Spleen (tissue), 11 donors: ENCODE measurements around the gene SMIM27. TPM values are rescaled to one million over a fixed set of nuclear protein-coding genes. Genes with fewer than 3 reads are reported as not detected.
A peak's percentile ranks its signal among the peaks of the same experiment; 100 is the strongest.

ENCODE experiments used
- DNase-seq: peaks from one replicate; pipeline ENCODE4 v3.0.0-alpha.2; 2020
- H3K27ac ChIP-seq, 8 donors: fragments of 200-600 bp; sonication (generic) in 7 of 8; 1 replicate in 4 of 8; 2 replicates in 4 of 8; pipeline versions ENCODE4 v1.5.0 to v1.8.0; 2016 to 2021; ENCODE audit warnings: inconsistent platforms in 4 of 8, mild to moderate bottlenecking in 4 of 8, moderate library complexity in 1 of 8
- H3K27me3 ChIP-seq, 7 donors: fragments of 200-600 bp; sonication (generic) in 6 of 7; replicated peaks in 1 of 7; 1 replicate in 4 of 7; 2 replicates in 3 of 7; pipeline versions ENCODE4 v1.5.0 to v1.8.0; 2016 to 2021; ENCODE audit warnings: inconsistent platforms in 3 of 7, mild to moderate bottlenecking in 1 of 7
- H3K36me3 ChIP-seq, 6 donors: fragments of 200-600 bp; sonication (generic) in 5 of 6; 1 replicate in 4 of 6; 2 replicates in 2 of 6; pipeline versions ENCODE4 v1.5.0 to v1.8.0; 2016 to 2021; ENCODE audit warnings: inconsistent platforms in 2 of 6
- H3K4me1 ChIP-seq, 6 donors: fragments of 200-600 bp; sonication (generic) in 5 of 6; 1 replicate in 3 of 6; 2 replicates in 3 of 6; pipeline versions ENCODE4 v1.5.0 to v1.8.0; 2016 to 2021; ENCODE audit warnings: inconsistent platforms in 3 of 6
- H3K4me3 ChIP-seq, 8 donors: fragments of 200-600 bp; sonication (generic) in 7 of 8; 1 replicate in 4 of 8; 2 replicates in 4 of 8; pipeline versions ENCODE4 v1.5.0 to v1.8.0; 2016 to 2021; ENCODE audit warnings: inconsistent platforms in 4 of 8, mild to moderate bottlenecking in 4 of 8, moderate library complexity in 2 of 8
- H3K9me3 ChIP-seq, 8 donors: fragments of 200-600 bp; sonication (generic) in 7 of 8; 1 replicate in 4 of 8; 2 replicates in 4 of 8; pipeline versions ENCODE4 v1.5.0 to v1.8.0; 2016 to 2021; ENCODE audit warnings: inconsistent platforms in 4 of 8
- CTCF ChIP-seq, 11 experiments: fragments of 200-600 bp in 7 of 11; fragments of 450-650 bp in 4 of 11; sonication (generic) in 4 of 11; IDR thresholded peaks in 8 of 11; conservative IDR thresholded peaks in 3 of 11; 1 replicate in 7 of 11; 2 replicates in 4 of 11; pipeline versions ENCODE4 v1.4.0 to v1.8.0; 2016 to 2021; ENCODE audit warnings: antibody characterized with exemption in 11 of 11, inconsistent platforms in 4 of 11, mild to moderate bottlenecking in 1 of 11
- POLR2A ChIP-seq, 3 donors: fragments of 450-650 bp; IDR thresholded peaks; one replicate each; pipeline ENCODE4 v1.5.1; 2017; ENCODE audit warnings: antibody characterized with exemption in 3 of 3, mild to moderate bottlenecking in 1 of 3
- POLR2AphosphoS5 ChIP-seq, 3 donors: sonication (generic); formaldehyde crosslinking; IDR thresholded peaks; one replicate each; pipeline ENCODE4 v1.5.1; 2017; ENCODE audit warnings: antibody characterized with exemption in 3 of 3
- WGBS, 5 donors: extraction: QIAGEN DNeasy Blood & Tissue Kit in 3 of 5; methylation state at CpG; one replicate each; pipeline versions ENCODE4 v1.1.5 to v1.1.7; 2013 to 2018; 5-methylcytosine and 5-hydroxymethylcytosine counted together
- intact Hi-C: fragments of 100-400 bp; cut with DNase I; formaldehyde crosslinking; loops from one replicate; pipeline ENCODE4 v1.15.0; 2023; ENCODE audit warnings: low total_unique reads
- polyA plus RNA-seq, 3 donors: library from polyadenylated mRNA; stranded (reverse); fragments of 200-250 nt; gene quantifications; one replicate each; pipeline ENCODE4 v1.2.1, GENCODE V29; 2013
- total RNA-seq, 7 donors: library from RNA; depleted of rRNA in 3 of 7; stranded (reverse); fragments of >200 nt in 3 of 7; fragmentation: NEBNext Ultra II Directional in 4 of 7; extraction: Animal tissue kit (Norgen Biotek cat#: 25700) in 4 of 7; gene quantifications; one replicate each; pipeline versions ENCODE4 v1.1.0 to v1.2.1, GENCODE V29; 2016 to 2021
- donor health status: healthy with polysubstance abuse.
- donor health status: DM: no; HTN: no; CAD: no; lungs with moderate emphysema.
- donor health status: DM: no; HTN: no; CAD: no.
- donor health status: Bipolar disorder and iron deficiency.
- donor health status: healthy.
- donor health status: DM: no; HTN: no; CAD: no.
- donor health status: DM: yes; HTN: yes; CAD: no.

The SMIM27 gene
- total and polyA plus RNA-seq, 10 donors, result 6.6 to 31.7 (median 19.6) TPM

DNA sequence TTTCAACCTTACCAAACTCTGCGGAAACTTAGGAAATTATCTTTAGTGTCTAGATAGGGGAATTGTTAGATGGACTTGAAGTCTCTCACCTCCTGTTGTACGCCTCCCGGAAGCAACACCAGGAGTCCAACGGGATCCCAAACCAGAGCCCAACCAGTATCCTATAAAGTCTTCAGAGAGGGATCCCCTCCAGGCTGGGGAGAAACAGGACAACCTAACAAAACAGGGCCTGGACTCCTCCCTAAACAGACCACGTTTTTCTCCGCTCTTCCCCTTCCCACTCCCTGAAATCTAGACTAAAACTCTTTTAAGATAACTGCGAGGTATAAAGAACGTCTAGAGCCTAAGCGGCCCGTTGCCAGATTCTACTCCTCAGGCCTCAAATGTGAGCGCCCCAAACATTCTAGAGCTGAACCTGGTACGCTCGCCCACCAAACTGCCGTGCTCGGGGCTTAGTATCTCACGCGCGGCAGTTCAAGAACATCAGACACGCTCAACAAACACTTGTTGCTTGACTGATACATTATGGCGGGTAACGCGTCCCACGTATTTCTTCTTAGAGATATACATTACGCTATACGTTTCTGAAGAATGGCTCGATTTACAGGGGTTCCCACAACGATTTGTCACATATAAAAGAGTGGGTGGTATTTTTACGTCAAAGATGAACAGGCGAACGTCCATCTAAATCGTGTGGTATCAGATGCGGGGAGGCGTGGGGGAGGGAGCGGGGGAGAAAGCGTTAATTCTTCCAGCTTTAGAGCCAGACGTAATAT is 663 bp upstream of the SMIM27 start:
- peaks cover 0 to 19% (median 0%) of the 10 kb centered on the region in 6 donors for H3K36me3 ChIP-seq
- WGBS, 5 donors, result 0 to 1% (median 1%) methylated on average over 28 to 36 of the region's 36 CpGs
- H3K4me3 ChIP-seq, result peak overlapping the region; percentile 59 to 96 (median 80)
- peaks cover 4 to 70% (median 50%) of the 10 kb centered on the region in 6 donors for H3K4me1 ChIP-seq
- no peaks in the 10 kb centered on the region for H3K27me3 ChIP-seq
- peak overlapping the region; percentile 90 to 96 (median 94) for H3K27ac ChIP-seq
- H3K9me3 ChIP-seq, result no peaks in the 10 kb centered on the region
- TF ChIP-seq CTCF (IDR thresholded peaks at IDR 0.05 in 8 of 11, conservative IDR thresholded peaks at IDR 0.05 in 3 of 11) (no peak), POLR2A (IDR thresholded peaks at IDR 0.05) (no peak), POLR2AphosphoS5 (IDR thresholded peaks at IDR 0.05) (no peak)
- intact Hi-C loops, result no loop called here
- peak; percentile 83 for DNase-seq

DNA sequence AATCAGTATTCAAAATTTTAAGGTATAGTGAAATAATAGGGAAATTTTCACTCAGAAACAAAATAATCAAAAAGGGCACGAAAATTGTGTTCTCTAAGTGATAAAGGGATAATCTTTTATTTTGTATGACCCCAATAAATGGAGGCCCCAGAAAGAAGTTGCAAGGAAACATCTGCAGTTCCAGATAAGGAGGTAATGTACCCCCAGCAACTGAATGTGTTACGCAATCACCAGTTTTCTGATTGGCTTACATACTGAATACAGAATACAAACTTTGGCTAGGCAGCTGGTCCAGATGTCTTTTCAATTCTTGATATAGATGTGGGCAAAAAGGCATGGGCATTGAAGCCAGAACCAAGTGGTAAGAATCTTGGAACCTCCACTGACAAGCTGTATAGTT is 2.0 kb downstream of the SMIM27 start:
- Histone ChIP-seq H3K36me3 (peaks cover 0 to 2% (median 0%) of the 10 kb centered on the region in 6 donors), H3K4me1 (peaks cover 4 to 81% (median 52%) of the 10 kb centered on the region in 6 donors), H3K27me3 (no peaks in the 10 kb centered on the region), H3K9me3 (no peaks in the 10 kb centered on the region), H3K27ac (peak overlapping the region in 2 of 8 donors; percentile 93 to 94), H3K4me3 (no peak overlapping the region)
- DNase-seq, result no peak
- TF ChIP-seq POLR2AphosphoS5 (IDR thresholded peaks at IDR 0.05) (no peak), POLR2A (IDR thresholded peaks at IDR 0.05) (no peak), CTCF (IDR thresholded peaks at IDR 0.05 in 8 of 11, conservative IDR thresholded peaks at IDR 0.05 in 3 of 11) (no peak)
- intact Hi-C loops, result no loop called here
- WGBS, 5 donors, result 38 to 61% (median 53%) methylated on average over 2 of the region's 2 CpGs

GRCh38 chr9:32554591-32554990 is 2.5 kb downstream of the SMIM27 start:
- H3K4me1 ChIP-seq, result peaks cover 4 to 81% (median 50%) of the 10 kb centered on the region in 6 donors

More at GRCh38 chr9:32554591-32554990, 2.5 kb downstream of the SMIM27 start:
- intact Hi-C loops, result no loop called here
- TF ChIP-seq CTCF (IDR thresholded peaks at IDR 0.05 in 8 of 11, conservative IDR thresholded peaks at IDR 0.05 in 3 of 11) (no peak), POLR2A (IDR thresholded peaks at IDR 0.05) (no peak), POLR2AphosphoS5 (IDR thresholded peaks at IDR 0.05) (no peak)
- no peak overlapping the region for H3K4me3 ChIP-seq
- no peaks in the 10 kb centered on the region for H3K27me3 ChIP-seq
- DNase-seq, result no peak
- H3K9me3 ChIP-seq, result no peaks in the 10 kb centered on the region
- H3K27ac ChIP-seq, result no peak overlapping the region
- H3K36me3 ChIP-seq, result no peaks in the 10 kb centered on the region
